GM10248 (cell line): ENCODE data around the gene SLC13A1.

Experiments
- CTCF ChIA-PET: fragments of 300-600 bp; sonication (Branson Sonifier 250); formaldehyde crosslinking; extraction: SDS; loops from one replicate; lab custom pipeline; 2021; ENCODE audit warnings: antibody characterized with exemption; lab: Yijun Ruan, JAX
- POLR2A ChIA-PET: fragments of 350-650 bp; sonication (Branson Sonifier 250); formaldehyde crosslinking; extraction: SDS; loops from one replicate; lab custom pipeline; 2020; ENCODE audit warnings: antibody characterized with exemption; lab: Yijun Ruan, JAX
- DNase-seq: peaks from one replicate; pipeline ENCODE4 v3.0.0; 2012; ENCODE audit errors: extremely low spot score
- CTCF ChIP-seq: IDR thresholded peaks from 2 replicates; pipeline ENCODE4 v1.5.1; 2012; ENCODE audit warnings: mild to moderate bottlenecking, low read depth; ENCODE audit errors: extremely low read depth, missing control alignments, control extremely low read depth

SLC13A1 gene

GRCh38 chr7:123126171-123126570 is 73.6 kb downstream of the SLC13A1 start:
- CTCF ChIA-PET, result no interaction called here
- no peak for DNase-seq
- POLR2A ChIA-PET, result no interaction called here
- no peak for TF ChIP-seq CTCF

GRCh38 chr7:123125231-123125630 is 74.5 kb downstream of the SLC13A1 start:
- no peak for DNase-seq
- no peak for TF ChIP-seq CTCF
- POLR2A ChIA-PET, result no interaction called here
- CTCF ChIA-PET, result no interaction called here

GRCh38 chr7:123122916-123123315 is 76.9 kb downstream of the SLC13A1 start:
- no peak for DNase-seq
- ChIA-PET POLR2A (no interaction called here), CTCF (no interaction called here)
- no peak for TF ChIP-seq CTCF

- no peak for DNase-seq
- no peak for TF ChIP-seq CTCF
- ChIA-PET CTCF (interaction anchor here (0.8 kb wide), 1 partner anchor 248 kb away, joined by 3 read pairs; no protein-coding TSS in a partner anchor), POLR2A (no interaction called here)
Observed at GRCh38 chr7:123120286-123120685, 79.5 kb downstream of the SLC13A1 start.

GRCh38 chr7:123115331-123115730 is 84.4 kb downstream of the SLC13A1 start:
- DNase-seq, result no peak
- ChIA-PET CTCF (interaction anchor here (1.0 to 1.4 kb wide), 3 partner anchors 10 to 252 kb away, joined by 3 read pairs; no protein-coding TSS in a partner anchor), POLR2A (no interaction called here)
- no peak for TF ChIP-seq CTCF

- no peak for DNase-seq
Observed at GRCh38 chr7:123114288-123114687, 85.5 kb downstream of the SLC13A1 start.

More at GRCh38 chr7:123114288-123114687, 85.5 kb downstream of the SLC13A1 start:
- ChIA-PET POLR2A (no interaction called here), CTCF (interaction anchor here (1.0 to 1.1 kb wide), 2 partner anchors 9 to 17 kb away, joined by 3 read pairs; no protein-coding TSS in a partner anchor)
- no peak for TF ChIP-seq CTCF
